A673 (cell line): Measurements from ENCODE around the gene LTBP2. TPM values are rescaled to one million over a fixed set of nuclear protein-coding genes. Genes with fewer than 3 reads are reported as not detected.

Source experiments
- BruUV-seq: library from RNA; stranded (reverse); fragments of 400-500 nt; replicated peaks from 2 replicates; lab custom pipeline; 2021; lab: Mats Ljungman, UMichigan
- CTCF ChIA-PET: fragments of 300-600 bp; sonication (Branson Sonifier 250); formaldehyde crosslinking; loops from one replicate; lab custom pipeline; 2022; ENCODE audit warnings: antibody characterized with exemption; lab: Charles Lee
- POLR2A ChIA-PET: fragments of 300-600 bp; sonication (Branson Sonifier 250); formaldehyde crosslinking; loops from one replicate; lab custom pipeline; 2022; ENCODE audit warnings: antibody characterized with exemption; ENCODE audit not compliant: low non-redundant PET; lab: Charles Lee
- DNase-seq: peaks from one replicate; pipeline ENCODE4 v3.0.0-alpha.2; 2015; ENCODE audit warnings: low spot score
- H3K27ac ChIP-seq: fragments of 200-600 bp; sonication (generic); 2 replicates; pipeline ENCODE4 v1.5.1; 2016; ENCODE audit warnings: mixed run types, low read depth, mild to moderate bottlenecking, mixed read lengths, antibody characterized with exemption, low read length; ENCODE audit not compliant: poor library complexity, severe bottlenecking
- H3K27me3 ChIP-seq: fragments of 200-600 bp; sonication (generic); replicated peaks from 2 replicates; pipeline ENCODE4 v1.6.1; 2017; ENCODE audit warnings: mixed run types, low read depth, mild to moderate bottlenecking, mixed read lengths, antibody characterized with exemption, low read length; ENCODE audit not compliant: insufficient read depth, poor library complexity
- H3K36me3 ChIP-seq: fragments of 200-600 bp; sonication (generic); 2 replicates; pipeline ENCODE4 v1.6.1; 2016; ENCODE audit warnings: mixed run types, mild to moderate bottlenecking, mixed read lengths, antibody characterized with exemption, low read length; ENCODE audit not compliant: insufficient read depth, poor library complexity, severe bottlenecking
- H3K4me1 ChIP-seq: fragments of 200-600 bp; sonication (generic); 2 replicates; pipeline ENCODE4 v1.6.1; 2017; ENCODE audit warnings: mixed run types, mild to moderate bottlenecking, mixed read lengths, antibody characterized with exemption, low read length; ENCODE audit not compliant: insufficient read depth, poor library complexity, severe bottlenecking
- H3K4me3 ChIP-seq: fragments of 200-600 bp; sonication (generic); 2 replicates; pipeline ENCODE4 v1.5.1; 2016; ENCODE audit warnings: low read depth, mixed run types, mild to moderate bottlenecking, mixed read lengths, low read length; ENCODE audit not compliant: poor library complexity, severe bottlenecking
- H3K9me3 ChIP-seq: fragments of 200-600 bp; sonication (generic); 2 replicates; pipeline ENCODE4 v1.6.1; 2016; ENCODE audit warnings: mixed run types, low read depth, mild to moderate bottlenecking, mixed read lengths, antibody characterized with exemption, low read length; ENCODE audit not compliant: poor library complexity, severe bottlenecking
- CTCF ChIP-seq: fragments of 300-800, 200-600 bp; sonication (generic); conservative IDR thresholded peaks from 2 replicates; pipeline ENCODE4 v1.5.1; 2017; ENCODE audit warnings: low read depth, mild to moderate bottlenecking, antibody characterized with exemption, low read length, moderate library complexity, mixed read lengths
- EZH2 ChIP-seq: fragments of 200-600 bp; sonication (generic); IDR thresholded peaks from 2 replicates; pipeline ENCODE4 v1.6.1; 2017; ENCODE audit warnings: borderline replicate concordance, low read depth, mild to moderate bottlenecking, mixed read lengths, antibody characterized with exemption, low read length; ENCODE audit not compliant: poor library complexity, severe bottlenecking
- intact Hi-C: fragments of 100-400 bp; cut with micrococcal nuclease; formaldehyde crosslinking; loops from one replicate; pipeline ENCODE4 v1.10.0; 2022; ENCODE audit not compliant: unreplicated experiment
- total RNA-seq: library from RNA; stranded (reverse); gene quantifications from 2 replicates; pipeline ENCODE4 v1.2.3, GENCODE V29; 2021

LTBP2 gene
- total RNA-seq, 1 experiment from 2014 or later: 0.26 TPM

GRCh38 chr14:74465335-74465734 is 146.7 kb downstream of the LTBP2 start:
- ChIA-PET POLR2A (no interaction called here), CTCF (no interaction called here)
- TF ChIP-seq EZH2 (no peak), CTCF (no peak)

GRCh38 chr14:74464785-74465184 is 147.3 kb downstream of the LTBP2 start:
- Histone ChIP-seq H3K27me3 (peaks cover 5% of the 10 kb centered on the region), H3K9me3 (no peaks in the 10 kb centered on the region), H3K36me3 (no peaks in the 10 kb centered on the region), H3K4me1 (no peaks in the 10 kb centered on the region), H3K4me3 (no peak overlapping the region), H3K27ac (no peak overlapping the region)
- no TSS peak for BruUV-seq
- DNase-seq: no peak
- intact Hi-C loops: no loop called here
- TF ChIP-seq EZH2 (no peak), CTCF (no peak)
- CTCF ChIA-PET: no interaction called here
- POLR2A ChIA-PET: no interaction called here

More at GRCh38 chr14:74465335-74465734, 146.7 kb downstream of the LTBP2 start:
- no TSS peak for BruUV-seq
- Histone ChIP-seq H3K27ac (no peak overlapping the region), H3K4me3 (no peak overlapping the region), H3K9me3 (no peaks in the 10 kb centered on the region), H3K4me1 (no peaks in the 10 kb centered on the region), H3K36me3 (no peaks in the 10 kb centered on the region), H3K27me3 (peaks cover 5% of the 10 kb centered on the region)
- no peak for DNase-seq
- intact Hi-C loops: no loop called here

GRCh38 chr14:74463697-74464096 is 148.3 kb downstream of the LTBP2 start:
- no peak overlapping the region for H3K27ac ChIP-seq
- POLR2A ChIA-PET: no interaction called here
- peaks cover 5% of the 10 kb centered on the region for H3K27me3 ChIP-seq
- TF ChIP-seq CTCF (no peak), EZH2 (no peak)
- CTCF ChIA-PET: no interaction called here
- no TSS peak for BruUV-seq
- DNase-seq: no peak
- no peak overlapping the region for H3K4me3 ChIP-seq
- H3K36me3 ChIP-seq: no peaks in the 10 kb centered on the region
- intact Hi-C loops: no loop called here
- H3K9me3 ChIP-seq: no peaks in the 10 kb centered on the region
- no peaks in the 10 kb centered on the region for H3K4me1 ChIP-seq
